Loucy (cell line): Measurements from ENCODE around the gene PPM1L.

Experiments used
- CTCF ChIP-seq: fragments of 200-600 bp; sonication (generic); conservative IDR thresholded peaks from 2 replicates; pipeline ENCODE4 v1.5.1; 2014; ENCODE audit warnings: mild to moderate bottlenecking, antibody characterized with exemption, low read length
- EZH2phosphoT487 ChIP-seq: fragments of 200-600 bp; IDR thresholded peaks from 2 replicates; pipeline ENCODE4 v1.6.1; 2018; ENCODE audit warnings: antibody characterized with exemption, mild to moderate bottlenecking, moderate library complexity, borderline replicate concordance

GRCh38 chr3:160810362-160811236 lies 54.6 kb downstream of the PPM1L start:
- no peak for TF ChIP-seq EZH2phosphoT487
- TF ChIP-seq CTCF, result no peak
